22Rv1 (cell line): Measurements from ENCODE around the gene CD58.

Experiments
- ZFX ChIP-seq: fragments of 450-650 bp; IDR thresholded peaks from 2 replicates; pipeline ENCODE4 v1.6.1; 2017; ENCODE audit warnings: antibody characterized with exemption, borderline replicate concordance
- TF ChIP-seq, protein P1 (sequence below): fragments of 450-650 bp; IDR thresholded peaks from 2 replicates; pipeline ENCODE4 v1.5.1; 2017; ENCODE audit warnings: mild to moderate bottlenecking

DNA sequence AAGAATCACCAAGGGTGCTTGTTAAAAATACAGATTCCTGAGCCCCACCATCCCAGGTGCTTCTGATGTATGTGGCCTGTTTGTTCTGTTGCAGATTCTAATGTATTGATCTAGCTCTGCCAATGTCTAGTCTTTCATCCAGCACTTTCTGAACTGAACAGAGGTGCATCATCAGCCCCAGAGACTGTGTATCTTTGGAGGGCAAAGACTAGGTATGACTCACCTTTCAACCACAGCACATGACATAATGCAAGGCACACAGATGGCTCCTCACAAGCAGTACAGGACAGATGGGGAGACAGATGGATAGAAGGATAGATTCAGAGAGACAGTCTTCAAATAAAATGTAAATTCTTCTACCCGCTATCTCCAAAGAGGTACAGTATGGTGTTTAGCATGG, 32.3 kb downstream of the CD58 start:
- TF ChIP-seq, protein P1, sequence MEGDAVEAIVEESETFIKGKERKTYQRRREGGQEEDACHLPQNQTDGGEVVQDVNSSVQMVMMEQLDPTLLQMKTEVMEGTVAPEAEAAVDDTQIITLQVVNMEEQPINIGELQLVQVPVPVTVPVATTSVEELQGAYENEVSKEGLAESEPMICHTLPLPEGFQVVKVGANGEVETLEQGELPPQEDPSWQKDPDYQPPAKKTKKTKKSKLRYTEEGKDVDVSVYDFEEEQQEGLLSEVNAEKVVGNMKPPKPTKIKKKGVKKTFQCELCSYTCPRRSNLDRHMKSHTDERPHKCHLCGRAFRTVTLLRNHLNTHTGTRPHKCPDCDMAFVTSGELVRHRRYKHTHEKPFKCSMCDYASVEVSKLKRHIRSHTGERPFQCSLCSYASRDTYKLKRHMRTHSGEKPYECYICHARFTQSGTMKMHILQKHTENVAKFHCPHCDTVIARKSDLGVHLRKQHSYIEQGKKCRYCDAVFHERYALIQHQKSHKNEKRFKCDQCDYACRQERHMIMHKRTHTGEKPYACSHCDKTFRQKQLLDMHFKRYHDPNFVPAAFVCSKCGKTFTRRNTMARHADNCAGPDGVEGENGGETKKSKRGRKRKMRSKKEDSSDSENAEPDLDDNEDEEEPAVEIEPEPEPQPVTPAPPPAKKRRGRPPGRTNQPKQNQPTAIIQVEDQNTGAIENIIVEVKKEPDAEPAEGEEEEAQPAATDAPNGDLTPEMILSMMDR = no peak
- TF ChIP-seq ZFX = no peak
